SK-N-SH (cell line): ENCODE measurements around the gene TPD52L2.

Experiments
- EP300 ChIP-seq, 2 experiments: IDR thresholded peaks; 2 replicates each; pipeline versions ENCODE4 v1.4.0 to v1.6.1; 2012; ENCODE audit warnings: borderline replicate concordance in 1 of 2, low read depth in 1 of 2, low read length in 1 of 2
- EZH2phosphoT487 ChIP-seq: fragments of 200-600 bp; sonication (generic); IDR thresholded peaks from 2 replicates; pipeline ENCODE4 v1.6.1; 2017; ENCODE audit warnings: low read depth, mixed run types, mild to moderate bottlenecking, antibody characterized with exemption, moderate library complexity, borderline replicate concordance
- JUND ChIP-seq: IDR thresholded peaks from 2 replicates; pipeline ENCODE4 v1.4.0; 2012
- POLR2AphosphoS5 ChIP-seq: IDR thresholded peaks from 2 replicates; pipeline ENCODE4 v1.6.1; 2012; ENCODE audit warnings: low read depth, low read length
- RAD21 ChIP-seq: IDR thresholded peaks from 2 replicates; pipeline ENCODE4 v1.6.1; 2012; ENCODE audit warnings: mild to moderate bottlenecking, low read length
- RXRA ChIP-seq: IDR thresholded peaks from 2 replicates; pipeline ENCODE4 v1.4.0; 2012; ENCODE audit warnings: low read depth, mild to moderate bottlenecking, borderline replicate concordance
- TF ChIP-seq, protein P1 (sequence below): fragments of 200-600 bp; sonication (generic); IDR thresholded peaks from 2 replicates; pipeline ENCODE4 v1.6.1; 2017; ENCODE audit warnings: antibody characterized with exemption, mild to moderate bottlenecking, moderate library complexity
- TF ChIP-seq, protein P2 (sequence below): IDR thresholded peaks from 2 replicates; pipeline ENCODE4 v1.6.1; 2012; ENCODE audit warnings: mild to moderate bottlenecking, low read depth, low read length, moderate library complexity

DNA sequence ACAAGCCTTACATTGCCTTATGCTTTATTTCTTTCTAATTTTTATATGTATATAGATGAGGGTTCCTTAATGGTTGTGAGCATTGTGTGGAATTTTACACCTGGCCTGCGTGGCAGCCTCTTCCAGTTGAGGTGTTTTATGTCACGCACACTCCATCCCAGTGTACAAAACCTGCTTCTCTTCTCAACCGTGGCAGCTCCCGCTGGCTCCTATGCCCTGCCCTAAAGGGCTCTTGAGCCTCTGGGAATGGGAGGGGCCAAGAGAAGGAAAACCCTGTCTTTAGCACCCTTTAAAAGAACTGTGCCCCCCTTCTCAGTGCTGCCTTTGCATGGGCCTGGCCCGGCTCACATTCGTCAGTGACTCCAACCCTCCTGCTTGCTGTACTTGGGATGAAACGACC is 25.5 kb downstream of the TPD52L2 start:
- TF ChIP-seq RAD21 (no peak), EP300 (IDR thresholded peaks at IDR 0.05; ENCODE audit: borderline replicate concordance in 1 of 2, low read depth in 1 of 2, low read length in 1 of 2) (no peak), JUND (no peak), RXRA (no peak), EZH2phosphoT487 (no peak), POLR2AphosphoS5 (no peak)
- TF ChIP-seq, protein P1, sequence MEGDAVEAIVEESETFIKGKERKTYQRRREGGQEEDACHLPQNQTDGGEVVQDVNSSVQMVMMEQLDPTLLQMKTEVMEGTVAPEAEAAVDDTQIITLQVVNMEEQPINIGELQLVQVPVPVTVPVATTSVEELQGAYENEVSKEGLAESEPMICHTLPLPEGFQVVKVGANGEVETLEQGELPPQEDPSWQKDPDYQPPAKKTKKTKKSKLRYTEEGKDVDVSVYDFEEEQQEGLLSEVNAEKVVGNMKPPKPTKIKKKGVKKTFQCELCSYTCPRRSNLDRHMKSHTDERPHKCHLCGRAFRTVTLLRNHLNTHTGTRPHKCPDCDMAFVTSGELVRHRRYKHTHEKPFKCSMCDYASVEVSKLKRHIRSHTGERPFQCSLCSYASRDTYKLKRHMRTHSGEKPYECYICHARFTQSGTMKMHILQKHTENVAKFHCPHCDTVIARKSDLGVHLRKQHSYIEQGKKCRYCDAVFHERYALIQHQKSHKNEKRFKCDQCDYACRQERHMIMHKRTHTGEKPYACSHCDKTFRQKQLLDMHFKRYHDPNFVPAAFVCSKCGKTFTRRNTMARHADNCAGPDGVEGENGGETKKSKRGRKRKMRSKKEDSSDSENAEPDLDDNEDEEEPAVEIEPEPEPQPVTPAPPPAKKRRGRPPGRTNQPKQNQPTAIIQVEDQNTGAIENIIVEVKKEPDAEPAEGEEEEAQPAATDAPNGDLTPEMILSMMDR, result no peak
- TF ChIP-seq, protein P2, sequence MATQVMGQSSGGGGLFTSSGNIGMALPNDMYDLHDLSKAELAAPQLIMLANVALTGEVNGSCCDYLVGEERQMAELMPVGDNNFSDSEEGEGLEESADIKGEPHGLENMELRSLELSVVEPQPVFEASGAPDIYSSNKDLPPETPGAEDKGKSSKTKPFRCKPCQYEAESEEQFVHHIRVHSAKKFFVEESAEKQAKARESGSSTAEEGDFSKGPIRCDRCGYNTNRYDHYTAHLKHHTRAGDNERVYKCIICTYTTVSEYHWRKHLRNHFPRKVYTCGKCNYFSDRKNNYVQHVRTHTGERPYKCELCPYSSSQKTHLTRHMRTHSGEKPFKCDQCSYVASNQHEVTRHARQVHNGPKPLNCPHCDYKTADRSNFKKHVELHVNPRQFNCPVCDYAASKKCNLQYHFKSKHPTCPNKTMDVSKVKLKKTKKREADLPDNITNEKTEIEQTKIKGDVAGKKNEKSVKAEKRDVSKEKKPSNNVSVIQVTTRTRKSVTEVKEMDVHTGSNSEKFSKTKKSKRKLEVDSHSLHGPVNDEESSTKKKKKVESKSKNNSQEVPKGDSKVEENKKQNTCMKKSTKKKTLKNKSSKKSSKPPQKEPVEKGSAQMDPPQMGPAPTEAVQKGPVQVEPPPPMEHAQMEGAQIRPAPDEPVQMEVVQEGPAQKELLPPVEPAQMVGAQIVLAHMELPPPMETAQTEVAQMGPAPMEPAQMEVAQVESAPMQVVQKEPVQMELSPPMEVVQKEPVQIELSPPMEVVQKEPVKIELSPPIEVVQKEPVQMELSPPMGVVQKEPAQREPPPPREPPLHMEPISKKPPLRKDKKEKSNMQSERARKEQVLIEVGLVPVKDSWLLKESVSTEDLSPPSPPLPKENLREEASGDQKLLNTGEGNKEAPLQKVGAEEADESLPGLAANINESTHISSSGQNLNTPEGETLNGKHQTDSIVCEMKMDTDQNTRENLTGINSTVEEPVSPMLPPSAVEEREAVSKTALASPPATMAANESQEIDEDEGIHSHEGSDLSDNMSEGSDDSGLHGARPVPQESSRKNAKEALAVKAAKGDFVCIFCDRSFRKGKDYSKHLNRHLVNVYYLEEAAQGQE, result no peak
